Mesothelial cell of epicardium (in vitro differentiated cells): ENCODE results near the gene MED13. TPM values are rescaled to one million over a fixed set of nuclear protein-coding genes. Genes with fewer than 3 reads are reported as not detected.

Experiments used
- DNase-seq, 2 experiments: peaks; one replicate each; pipeline ENCODE4 v3.0.0; 2021; ENCODE audit warnings: low spot score in 2 of 2; ENCODE audit not compliant: unreplicated experiment in 2 of 2
- H3K27ac Mint-ChIP-seq: 2 replicates; pipeline ENCODE4 v1.8.0; 2021; ENCODE audit warnings: mixed read lengths
- H3K27me3 Mint-ChIP-seq: 2 replicates; pipeline ENCODE4 v1.8.0; 2021; ENCODE audit warnings: low read depth, mixed read lengths
- H3K36me3 Mint-ChIP-seq: 2 replicates; pipeline ENCODE4 v1.8.0; 2021; ENCODE audit warnings: mixed read lengths
- H3K4me1 Mint-ChIP-seq: 2 replicates; pipeline ENCODE4 v1.8.0; 2021; ENCODE audit warnings: mixed read lengths
- H3K4me3 Mint-ChIP-seq: 2 replicates; pipeline ENCODE4 v1.8.0; 2021; ENCODE audit warnings: mild to moderate bottlenecking, moderate library complexity, mixed read lengths
- H3K9me3 Mint-ChIP-seq: 2 replicates; pipeline ENCODE4 v1.8.0; 2021; ENCODE audit warnings: mixed read lengths
- CTCF ChIP-seq: fragments of 200-600 bp; sonication (generic); IDR thresholded peaks from one replicate; pipeline ENCODE4 v1.5.0; 2021; ENCODE audit warnings: antibody characterized with exemption; ENCODE audit not compliant: unreplicated experiment
- total RNA-seq: library from RNA; stranded (reverse); gene quantifications from 3 replicates; pipeline ENCODE4 v1.2.1, GENCODE V29; 2021

MED13 gene
- total RNA-seq, 1 donor from 2014 or later = 73.0 TPM

- Mint-ChIP-seq H3K36me3 (peaks cover 25% of the 10 kb centered on the region), H3K27me3 (no peaks in the 10 kb centered on the region), H3K4me1 (peaks cover 2% of the 10 kb centered on the region), H3K9me3 (no peaks in the 10 kb centered on the region), H3K4me3 (no peak overlapping the region), H3K27ac (no peak overlapping the region)
- no peak for DNase-seq
- TF ChIP-seq CTCF = no peak
Observed at GRCh38 chr17:61986898-61987297, 78.2 kb downstream of the MED13 start.

- TF ChIP-seq CTCF = no peak
- H3K9me3 Mint-ChIP-seq = no peaks in the 10 kb centered on the region
- H3K36me3 Mint-ChIP-seq = peaks cover 28% of the 10 kb centered on the region
- H3K4me3 Mint-ChIP-seq = no peak overlapping the region
- no peaks in the 10 kb centered on the region for H3K27me3 Mint-ChIP-seq
- no peak overlapping the region for H3K27ac Mint-ChIP-seq
- no peak for DNase-seq
- H3K4me1 Mint-ChIP-seq = peaks cover 2% of the 10 kb centered on the region
Observed at GRCh38 chr17:61984821-61985220, 80.3 kb downstream of the MED13 start.

- Mint-ChIP-seq H3K36me3 (peaks cover 37% of the 10 kb centered on the region), H3K9me3 (no peaks in the 10 kb centered on the region), H3K4me3 (no peak overlapping the region), H3K4me1 (peaks cover 2% of the 10 kb centered on the region), H3K27ac (no peak overlapping the region), H3K27me3 (no peaks in the 10 kb centered on the region)
- no peak for TF ChIP-seq CTCF
- DNase-seq = no peak
Observed at GRCh38 chr17:61981323-61981722, 83.8 kb downstream of the MED13 start.

GRCh38 chr17:61980535-61980934, 84.5 kb downstream of the MED13 start:
- Mint-ChIP-seq H3K36me3 (peaks cover 40% of the 10 kb centered on the region), H3K4me3 (no peak overlapping the region), H3K27ac (no peak overlapping the region), H3K9me3 (no peaks in the 10 kb centered on the region), H3K27me3 (no peaks in the 10 kb centered on the region), H3K4me1 (no peaks in the 10 kb centered on the region)
- TF ChIP-seq CTCF = no peak
- DNase-seq = no peak

GRCh38 chr17:61974115-61974514, 91.0 kb downstream of the MED13 start:
- Mint-ChIP-seq H3K9me3 (no peaks in the 10 kb centered on the region), H3K4me3 (no peak overlapping the region), H3K4me1 (no peaks in the 10 kb centered on the region), H3K36me3 (peaks cover 31% of the 10 kb centered on the region), H3K27me3 (no peaks in the 10 kb centered on the region), H3K27ac (no peak overlapping the region)
- DNase-seq = no peak
- no peak for TF ChIP-seq CTCF

GRCh38 chr17:61972311-61972710, 92.8 kb downstream of the MED13 start:
- no peak overlapping the region for H3K4me3 Mint-ChIP-seq
- H3K36me3 Mint-ChIP-seq = peaks cover 30% of the 10 kb centered on the region
- no peaks in the 10 kb centered on the region for H3K9me3 Mint-ChIP-seq
- DNase-seq = no peak
- no peaks in the 10 kb centered on the region for H3K27me3 Mint-ChIP-seq
- no peak for TF ChIP-seq CTCF
- H3K27ac Mint-ChIP-seq = no peak overlapping the region
- H3K4me1 Mint-ChIP-seq = no peaks in the 10 kb centered on the region
